Prostate gland (tissue), 2 donors: Measurements from ENCODE around the gene PIP5K1B. TPM values are rescaled to one million over a fixed set of nuclear protein-coding genes. Genes with fewer than 3 reads are reported as not detected.

Experiments
- DNase-seq: peaks from one replicate; pipeline ENCODE4 v3.0.0-alpha.2; 2019; ENCODE audit warnings: low spot score
- H3K27ac ChIP-seq, 2 donors: fragments of 200-600 bp; sonication (generic); 2 replicates each; pipeline ENCODE4 v1.5.1; 2017 to 2019
- H3K27me3 ChIP-seq: fragments of 200-600 bp; sonication (generic); replicated peaks from 2 replicates; pipeline ENCODE4 v1.5.1; 2019; ENCODE audit not compliant: insufficient read depth
- H3K36me3 ChIP-seq, 2 donors: fragments of 200-600 bp; sonication (generic); 1 replicate in 1 of 2; 2 replicates in 1 of 2; pipeline versions ENCODE4 v1.5.1 to v1.8.1; 2017 to 2019
- H3K4me1 ChIP-seq: fragments of 200-600 bp; sonication (generic); replicated peaks from 2 replicates; pipeline ENCODE4 v1.5.1; 2019
- H3K4me3 ChIP-seq, 2 donors: fragments of 200-600 bp; sonication (generic); 2 replicates each; pipeline ENCODE4 v1.5.1; 2017 to 2019
- H3K9me3 ChIP-seq: fragments of 200-600 bp; sonication (generic); 2 replicates; pipeline ENCODE4 v1.5.1; 2017
- CTCF ChIP-seq, 4 experiments: fragments of 200-600 bp in 2 of 4; fragments of 450-650 bp in 2 of 4; sonication (generic) in 2 of 4; IDR thresholded peaks; 1 replicate in 3 of 4; 2 replicates in 1 of 4; pipeline ENCODE4 v1.5.1; 2016 to 2019; ENCODE audit warnings: antibody characterized with exemption in 4 of 4, mild to moderate bottlenecking in 2 of 4, moderate library complexity in 2 of 4
- POLR2A ChIP-seq: fragments of 450-650 bp; IDR thresholded peaks from one replicate; pipeline ENCODE4 v1.6.1; 2016; ENCODE audit warnings: antibody characterized with exemption, mild to moderate bottlenecking
- POLR2AphosphoS5 ChIP-seq: sonication (generic); formaldehyde crosslinking; IDR thresholded peaks from one replicate; pipeline ENCODE4 v1.6.1; 2017; ENCODE audit warnings: antibody characterized with exemption
- WGBS: methylation state at CpG from one replicate; pipeline ENCODE4 v1.1.5; 2018; 5-methylcytosine and 5-hydroxymethylcytosine counted together
- intact Hi-C: fragments of 100-400 bp; cut with DNase I; formaldehyde crosslinking; loops from one replicate; pipeline ENCODE4 v1.14.2; 2022
- total RNA-seq, 2 donors: library from RNA; depleted of rRNA; stranded (reverse); fragments of >200 nt; gene quantifications; one replicate each; pipeline ENCODE4 v1.1.0, GENCODE V29; 2016

The PIP5K1B gene
- total RNA-seq, 2 donors from 2014 or later, result 1.6 to 38.3 TPM

GRCh38 chr9:68851657-68852056 lies 146.6 kb downstream of the PIP5K1B start:
- Histone ChIP-seq H3K36me3 (no peaks in the 10 kb centered on the region), H3K9me3 (no peaks in the 10 kb centered on the region), H3K4me3 (no peak overlapping the region), H3K27me3 (no peaks in the 10 kb centered on the region), H3K4me1 (no peaks in the 10 kb centered on the region), H3K27ac (no peak overlapping the region)
- DNase-seq, result no peak
- TF ChIP-seq POLR2A (no peak), CTCF (IDR thresholded peaks at IDR 0.05) (no peak), POLR2AphosphoS5 (no peak)
- WGBS, result 36% methylated on average over 4 of the region's 4 CpGs
- intact Hi-C loops, result no loop called here

GRCh38 chr9:68852941-68853340 lies 147.9 kb downstream of the PIP5K1B start:
- TF ChIP-seq CTCF (IDR thresholded peaks at IDR 0.05) (no peak), POLR2AphosphoS5 (no peak), POLR2A (no peak)
- H3K27me3 ChIP-seq, result no peaks in the 10 kb centered on the region
- H3K27ac ChIP-seq, result no peak overlapping the region
- H3K9me3 ChIP-seq, result no peaks in the 10 kb centered on the region
- intact Hi-C loops, result no loop called here
- no peak overlapping the region for H3K4me3 ChIP-seq
- no peaks in the 10 kb centered on the region for H3K4me1 ChIP-seq
- 83% methylated on average over 1 of the region's 1 CpG for WGBS
- no peaks in the 10 kb centered on the region for H3K36me3 ChIP-seq
- DNase-seq, result no peak

- TF ChIP-seq CTCF (IDR thresholded peaks at IDR 0.05), result no peak
- no peak for TF ChIP-seq POLR2AphosphoS5
- TF ChIP-seq POLR2A, result no peak
- no peak overlapping the region for H3K27ac ChIP-seq
- intact Hi-C loops, result no loop called here
- no peaks in the 10 kb centered on the region for H3K9me3 ChIP-seq
- no peak for DNase-seq
- H3K4me1 ChIP-seq, result no peaks in the 10 kb centered on the region
- H3K36me3 ChIP-seq, result no peaks in the 10 kb centered on the region
- 87% methylated on average over 3 of the region's 3 CpGs for WGBS
- H3K27me3 ChIP-seq, result no peaks in the 10 kb centered on the region
- H3K4me3 ChIP-seq, result no peak overlapping the region
These were observed 154.3 kb downstream of the PIP5K1B start for GRCh38 chr9:68859347-68859746.

- 63% methylated on average over 4 of the region's 4 CpGs for WGBS
- Histone ChIP-seq H3K9me3 (no peaks in the 10 kb centered on the region), H3K4me3 (no peak overlapping the region), H3K4me1 (no peaks in the 10 kb centered on the region), H3K36me3 (no peaks in the 10 kb centered on the region), H3K27me3 (no peaks in the 10 kb centered on the region), H3K27ac (no peak overlapping the region)
- intact Hi-C loops, result no loop called here
- no peak for TF ChIP-seq POLR2AphosphoS5
- TF ChIP-seq POLR2A, result no peak
- TF ChIP-seq CTCF (IDR thresholded peaks at IDR 0.05), result no peak
- DNase-seq, result no peak
These were observed 155.4 kb downstream of the PIP5K1B start for GRCh38 chr9:68860419-68860818.

- TF ChIP-seq POLR2A (no peak), POLR2AphosphoS5 (no peak), CTCF (IDR thresholded peaks at IDR 0.05) (no peak)
- intact Hi-C loops, result no loop called here
- Histone ChIP-seq H3K36me3 (no peaks in the 10 kb centered on the region), H3K4me1 (no peaks in the 10 kb centered on the region), H3K27me3 (no peaks in the 10 kb centered on the region), H3K4me3 (no peak overlapping the region), H3K9me3 (no peaks in the 10 kb centered on the region), H3K27ac (no peak overlapping the region)
- no peak for DNase-seq
- 68% methylated on average over 9 of the region's 9 CpGs for WGBS
These were observed 156.4 kb downstream of the PIP5K1B start for GRCh38 chr9:68861436-68861835.
